ENCODE measurements around the gene FAM78A. TPM values are rescaled to one million over a fixed set of nuclear protein-coding genes. Genes with fewer than 3 reads are reported as not detected.

FAM78A gene
- total RNA-seq, 1 donor from 2014 or later: 1.9 TPM

DNA sequence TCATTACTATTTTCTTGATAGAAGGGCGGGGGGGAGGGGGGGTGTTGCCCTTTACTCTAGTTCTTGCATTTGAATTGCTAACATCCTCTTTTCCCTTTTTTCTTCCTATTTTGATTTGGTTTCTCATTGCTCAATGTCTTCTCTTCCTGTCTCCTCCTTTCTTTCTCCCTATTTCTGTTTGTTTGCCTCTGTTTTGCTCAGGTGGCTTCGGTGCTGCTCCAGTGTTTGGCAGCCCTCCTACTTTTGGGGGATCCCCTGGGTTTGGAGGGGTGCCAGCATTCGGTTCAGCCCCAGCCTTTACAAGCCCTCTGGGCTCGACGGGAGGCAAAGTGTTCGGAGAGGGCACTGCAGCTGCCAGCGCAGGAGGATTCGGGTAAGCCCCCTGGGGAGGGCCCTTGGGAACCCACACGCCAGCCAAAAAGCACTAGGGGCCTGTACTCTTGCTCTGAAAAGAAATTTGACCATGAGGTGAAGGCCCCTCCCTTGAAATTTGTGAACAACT is 48.3 kb downstream of the FAM78A start:
- TF ChIP-seq, protein P1, sequence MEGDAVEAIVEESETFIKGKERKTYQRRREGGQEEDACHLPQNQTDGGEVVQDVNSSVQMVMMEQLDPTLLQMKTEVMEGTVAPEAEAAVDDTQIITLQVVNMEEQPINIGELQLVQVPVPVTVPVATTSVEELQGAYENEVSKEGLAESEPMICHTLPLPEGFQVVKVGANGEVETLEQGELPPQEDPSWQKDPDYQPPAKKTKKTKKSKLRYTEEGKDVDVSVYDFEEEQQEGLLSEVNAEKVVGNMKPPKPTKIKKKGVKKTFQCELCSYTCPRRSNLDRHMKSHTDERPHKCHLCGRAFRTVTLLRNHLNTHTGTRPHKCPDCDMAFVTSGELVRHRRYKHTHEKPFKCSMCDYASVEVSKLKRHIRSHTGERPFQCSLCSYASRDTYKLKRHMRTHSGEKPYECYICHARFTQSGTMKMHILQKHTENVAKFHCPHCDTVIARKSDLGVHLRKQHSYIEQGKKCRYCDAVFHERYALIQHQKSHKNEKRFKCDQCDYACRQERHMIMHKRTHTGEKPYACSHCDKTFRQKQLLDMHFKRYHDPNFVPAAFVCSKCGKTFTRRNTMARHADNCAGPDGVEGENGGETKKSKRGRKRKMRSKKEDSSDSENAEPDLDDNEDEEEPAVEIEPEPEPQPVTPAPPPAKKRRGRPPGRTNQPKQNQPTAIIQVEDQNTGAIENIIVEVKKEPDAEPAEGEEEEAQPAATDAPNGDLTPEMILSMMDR (IDR thresholded peaks at IDR 0.05; ENCODE audit: insufficient read depth, low read length, poor library complexity, severe bottlenecking): no peak

DNA sequence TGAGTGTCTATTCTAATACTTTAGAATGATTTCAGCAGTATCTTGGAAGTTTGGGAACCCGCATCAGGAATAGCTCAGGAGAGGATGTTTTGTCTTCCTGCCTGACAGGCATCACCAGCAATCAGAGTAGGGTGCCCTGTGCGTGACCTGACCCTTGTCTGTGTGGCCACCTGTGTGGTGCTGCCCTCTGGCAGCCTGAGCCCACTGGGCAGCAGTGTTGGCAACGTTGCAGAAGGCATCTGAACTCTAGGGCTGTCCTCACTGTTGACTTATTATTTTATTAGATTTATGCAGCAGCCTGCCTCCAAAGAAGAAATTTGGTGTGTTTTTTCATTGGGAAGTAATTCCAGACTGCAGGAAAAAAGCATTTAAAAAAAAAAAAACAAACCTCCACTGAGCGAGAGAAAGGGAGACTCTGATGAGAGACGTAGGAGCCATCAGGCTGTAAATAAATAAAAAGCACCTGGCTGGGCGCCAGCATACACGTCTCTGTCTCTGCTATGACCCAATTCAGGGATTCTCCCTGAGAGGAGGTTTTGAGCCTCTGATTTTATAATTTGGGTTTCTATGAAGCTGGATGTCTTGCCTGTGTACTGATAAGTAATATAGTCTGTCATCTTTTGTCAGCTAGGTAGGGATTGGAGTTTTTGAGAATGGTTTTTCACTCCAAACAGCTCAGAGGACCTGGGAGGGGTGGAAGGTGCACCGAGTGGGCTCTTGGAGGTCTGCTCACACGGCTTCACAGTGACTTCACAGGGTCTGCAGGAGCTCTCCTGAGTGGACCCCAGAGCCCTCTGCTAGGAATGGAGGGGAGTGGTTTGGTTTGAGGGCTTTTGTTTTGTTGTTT is 49.0 kb downstream of the FAM78A start:
- Histone ChIP-seq H3K27me3 (ENCODE audit: control insufficient read depth, insufficient read depth, low read length) (no peaks in the 10 kb centered on the region), H3K4me3 (ENCODE audit: low read depth, low read length) (no peak overlapping the region), H3K36me3 (ENCODE audit: control insufficient read depth, insufficient read depth, low read length) (peaks cover under 1% of the 10 kb centered on the region)
- TF ChIP-seq, protein P1 (IDR thresholded peaks at IDR 0.05; ENCODE audit: insufficient read depth, low read length, poor library complexity, severe bottlenecking): no peak
- no peak for DNase-seq (ENCODE audit: low read depth)

More for the DNA sequence above, 48.3 kb downstream of the FAM78A start:
- H3K4me3 ChIP-seq (ENCODE audit: low read depth, low read length): no peak overlapping the region
- H3K36me3 ChIP-seq (ENCODE audit: control insufficient read depth, insufficient read depth, low read length): peaks cover 1% of the 10 kb centered on the region
- no peaks in the 10 kb centered on the region for H3K27me3 ChIP-seq (ENCODE audit: control insufficient read depth, insufficient read depth, low read length)
- DNase-seq (ENCODE audit: low read depth): no peak

DNA sequence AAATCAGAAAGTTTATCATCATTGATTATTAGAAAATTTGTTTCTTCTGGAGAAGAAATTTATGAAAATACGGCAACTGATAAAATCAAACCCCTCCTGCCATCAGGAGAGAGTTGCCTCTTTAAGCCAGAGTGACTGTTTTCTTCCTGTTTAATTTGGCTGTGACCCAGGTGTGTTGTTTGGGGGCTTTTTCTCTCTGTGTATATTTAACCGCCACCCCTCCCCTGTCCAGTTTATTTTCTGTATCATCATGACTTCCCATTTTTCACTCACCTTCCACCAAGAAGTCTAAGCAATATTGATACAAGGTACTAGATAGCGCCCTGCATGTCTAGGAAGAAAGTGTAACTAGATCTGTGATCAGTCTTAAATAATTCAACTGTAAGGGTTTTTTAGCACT is 50.1 kb downstream of the FAM78A start:
- Histone ChIP-seq H3K27me3 (ENCODE audit: control insufficient read depth, insufficient read depth, low read length) (no peaks in the 10 kb centered on the region), H3K4me3 (ENCODE audit: low read depth, low read length) (no peak overlapping the region), H3K36me3 (ENCODE audit: control insufficient read depth, insufficient read depth, low read length) (no peaks in the 10 kb centered on the region)
- TF ChIP-seq, protein P1 (IDR thresholded peaks at IDR 0.05; ENCODE audit: insufficient read depth, low read length, poor library complexity, severe bottlenecking): no peak
- no peak for DNase-seq (ENCODE audit: low read depth)

DNA sequence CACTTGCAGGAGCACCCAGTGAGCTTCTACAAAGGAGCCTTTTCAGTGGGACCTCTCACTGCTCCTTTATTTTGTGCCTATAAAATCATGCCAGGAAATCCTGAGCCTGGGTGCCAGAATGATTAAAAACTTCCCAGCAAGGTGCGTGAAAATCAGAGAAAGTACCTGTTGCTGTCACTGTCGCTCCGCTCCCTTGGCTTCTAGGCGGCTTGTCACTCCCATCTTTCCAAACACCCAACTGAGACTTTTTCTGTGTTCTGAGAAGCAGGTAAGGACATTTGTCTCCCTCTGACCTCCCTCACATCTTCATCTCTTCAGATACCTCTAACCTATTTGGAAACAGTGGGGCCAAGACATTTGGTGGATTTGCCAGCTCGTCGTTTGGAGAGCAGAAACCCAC is 53.9 kb downstream of the FAM78A start:
- Histone ChIP-seq H3K36me3 (ENCODE audit: control insufficient read depth, insufficient read depth, low read length) (no peaks in the 10 kb centered on the region), H3K4me3 (ENCODE audit: low read depth, low read length) (no peak overlapping the region), H3K27me3 (ENCODE audit: control insufficient read depth, insufficient read depth, low read length) (no peaks in the 10 kb centered on the region)
- TF ChIP-seq, protein P1 (IDR thresholded peaks at IDR 0.05; ENCODE audit: insufficient read depth, low read length, poor library complexity, severe bottlenecking): no peak
- DNase-seq (ENCODE audit: low read depth): no peak

DNA sequence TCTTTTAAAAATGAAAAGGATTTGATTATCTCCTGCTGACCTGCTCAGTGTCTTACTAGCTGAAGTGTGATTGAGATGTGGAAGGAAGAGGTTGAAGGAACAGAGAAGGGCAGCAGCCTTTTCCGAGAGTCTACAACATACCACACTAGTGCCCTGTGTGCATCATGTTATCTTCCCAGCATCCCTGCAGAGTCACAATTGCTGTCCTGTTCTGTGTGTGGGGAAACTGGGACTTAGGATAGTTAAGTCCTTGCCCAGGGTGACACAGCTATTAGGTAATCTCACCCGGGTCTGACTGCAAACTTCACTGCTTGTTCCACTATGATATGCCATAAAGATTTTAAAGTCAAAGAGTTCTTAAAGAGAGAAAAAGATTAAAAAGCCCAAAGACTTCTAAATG is 55.8 kb downstream of the FAM78A start:
- no peak for DNase-seq (ENCODE audit: low read depth)
- TF ChIP-seq, protein P1 (IDR thresholded peaks at IDR 0.05; ENCODE audit: insufficient read depth, low read length, poor library complexity, severe bottlenecking): no peak
- H3K27me3 ChIP-seq (ENCODE audit: control insufficient read depth, insufficient read depth, low read length): no peaks in the 10 kb centered on the region
- no peak overlapping the region for H3K4me3 ChIP-seq (ENCODE audit: low read depth, low read length)
- H3K36me3 ChIP-seq (ENCODE audit: control insufficient read depth, insufficient read depth, low read length): no peaks in the 10 kb centered on the region

All from kidney epithelial cell (primary cell).